Adrenal gland (tissue), 12 donors: ENCODE results near the gene RIBC1. TPM values are rescaled to one million over a fixed set of nuclear protein-coding genes. Genes with fewer than 3 reads are reported as not detected.
"Not testable (repeated sequence)": the region's sequence is repeated elsewhere in the genome, so short reads cannot be mapped to it uniquely, and the experiment has no call there.

Experiments
- DNase-seq, 7 donors: peaks; one replicate each; pipeline ENCODE4 v3.0.0-alpha.2; 2019 to 2020
- H3K27ac ChIP-seq, 5 donors: fragments of 200-600 bp; sonication (generic) in 4 of 5; 1 replicate in 3 of 5; 2 replicates in 2 of 5; pipeline versions ENCODE4 v1.5.1 to v1.8.0; 2016 to 2020; ENCODE audit warnings: mild to moderate bottlenecking in 1 of 5
- H3K27me3 ChIP-seq: fragments of 200-600 bp; 2 replicates; pipeline ENCODE4 v1.8.0; 2021
- H3K36me3 ChIP-seq, 2 donors: fragments of 200-600 bp; replicated peaks in 1 of 2; 1 replicate in 1 of 2; 2 replicates in 1 of 2; pipeline versions ENCODE4 v1.5.1 to v1.8.0; 2018 to 2022
- H3K4me1 ChIP-seq, 2 donors: fragments of 200-600 bp; replicated peaks in 1 of 2; 1 replicate in 1 of 2; 2 replicates in 1 of 2; pipeline versions ENCODE4 v1.5.1 to v1.8.0; 2018 to 2021
- H3K4me3 ChIP-seq, 4 donors: fragments of 200-600 bp; sonication (generic) in 3 of 4; one replicate each; pipeline ENCODE4 v1.5.1; 2016 to 2018
- H3K9me3 ChIP-seq, 3 donors: fragments of 200-600 bp; sonication (generic) in 1 of 3; replicated peaks in 1 of 3; 1 replicate in 2 of 3; 2 replicates in 1 of 3; pipeline versions ENCODE4 v1.5.1 to v1.8.0; 2016 to 2021
- POLR2A ChIP-seq, 2 donors: fragments of 450-650 bp; IDR thresholded peaks; one replicate each; pipeline ENCODE4 v1.6.1; 2017; ENCODE audit warnings: antibody characterized with exemption in 2 of 2, mild to moderate bottlenecking in 2 of 2, moderate library complexity in 1 of 2
- WGBS, 4 donors: extraction: QIAGEN DNeasy Blood & Tissue Kit in 2 of 4; methylation state at CpG; one replicate each; pipeline versions ENCODE4 v1.1.5 to v1.1.7; 2013 to 2017; 5-methylcytosine and 5-hydroxymethylcytosine counted together
- intact Hi-C, 2 donors: fragments of 100-400 bp; cut with DNase I; formaldehyde crosslinking; loops; one replicate each; pipeline versions ENCODE4 v1.14.1 to v1.15.0; 2022 to 2023
- polyA plus RNA-seq, 3 donors: library from polyadenylated mRNA; stranded (reverse); fragments of 200-250 nt in 2 of 3; fragments of 350-450 nt in 1 of 3; fragmentation: Illumina TruSeq in 1 of 3; extraction: RNeasy Lipid Tissue Mini Kit (QIAGEN cat#74804) in 1 of 3; gene quantifications; one replicate each; pipeline ENCODE4 v1.2.3, GENCODE V29; 2013 to 2014
- total RNA-seq, 9 donors: library from RNA; depleted of rRNA in 4 of 9; stranded (reverse); fragments of >200 nt in 4 of 9; fragments of 120-200 nt in 1 of 9; fragmentation: NEBNext Ultra II Directional in 1 of 9; extraction: Animal tissue kit (Norgen Biotek cat#: 25700) in 1 of 9; gene quantifications; one replicate each; pipeline versions ENCODE4 v1.1.0 to v1.2.4, GENCODE V29; 2013 to 2023
- TF ChIP-seq, protein P1 (sequence below), 6 experiments: fragments of 450-650 bp in 4 of 6; fragments of 200-600 bp in 2 of 6; sonication (generic) in 1 of 6; IDR thresholded peaks; 1 replicate in 5 of 6; 2 replicates in 1 of 6; pipeline versions ENCODE4 v1.5.1 to v1.8.0; 2016 to 2021; ENCODE audit warnings: antibody characterized with exemption in 6 of 6, mild to moderate bottlenecking in 2 of 6, moderate library complexity in 1 of 6
- donor health status: healthy with polysubstance abuse.
- donor health status: Bipolar disorder and iron deficiency.
- donor health status: DM: yes; HTN: yes; CAD: no.
- donor health status: DM: no; HTN: no; CAD: no.
- donor health status: DM: no; HTN: no; CAD: no.
- donor health status: DM: yes; HTN: yes; CAD: no.

The RIBC1 gene
- total and polyA plus RNA-seq, 12 donors: 0.18 to 8.6 (median 3.6) TPM

DNA sequence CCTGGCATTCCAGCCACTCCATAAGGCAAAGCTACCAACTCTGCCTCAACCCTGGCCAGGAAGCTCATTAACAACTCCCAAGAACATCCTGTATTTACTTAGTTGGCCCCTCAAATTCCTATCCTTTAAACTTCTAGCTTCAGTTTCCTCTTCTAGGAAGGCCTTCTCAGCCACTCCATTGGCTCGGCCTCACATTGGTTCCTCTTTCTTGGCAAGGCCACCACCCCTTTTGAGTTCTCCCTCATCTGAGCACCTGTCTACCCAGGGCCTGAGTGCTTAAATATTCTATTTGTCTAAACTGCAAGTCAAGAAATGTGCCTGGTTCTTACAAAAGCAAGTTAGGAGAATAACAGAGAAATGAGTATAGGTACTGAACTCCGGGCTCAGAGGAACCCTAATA is 10.2 kb upstream of the RIBC1 start:
- no peak for TF ChIP-seq POLR2A (IDR thresholded peaks at IDR 0.05)
- TF ChIP-seq, protein P1, sequence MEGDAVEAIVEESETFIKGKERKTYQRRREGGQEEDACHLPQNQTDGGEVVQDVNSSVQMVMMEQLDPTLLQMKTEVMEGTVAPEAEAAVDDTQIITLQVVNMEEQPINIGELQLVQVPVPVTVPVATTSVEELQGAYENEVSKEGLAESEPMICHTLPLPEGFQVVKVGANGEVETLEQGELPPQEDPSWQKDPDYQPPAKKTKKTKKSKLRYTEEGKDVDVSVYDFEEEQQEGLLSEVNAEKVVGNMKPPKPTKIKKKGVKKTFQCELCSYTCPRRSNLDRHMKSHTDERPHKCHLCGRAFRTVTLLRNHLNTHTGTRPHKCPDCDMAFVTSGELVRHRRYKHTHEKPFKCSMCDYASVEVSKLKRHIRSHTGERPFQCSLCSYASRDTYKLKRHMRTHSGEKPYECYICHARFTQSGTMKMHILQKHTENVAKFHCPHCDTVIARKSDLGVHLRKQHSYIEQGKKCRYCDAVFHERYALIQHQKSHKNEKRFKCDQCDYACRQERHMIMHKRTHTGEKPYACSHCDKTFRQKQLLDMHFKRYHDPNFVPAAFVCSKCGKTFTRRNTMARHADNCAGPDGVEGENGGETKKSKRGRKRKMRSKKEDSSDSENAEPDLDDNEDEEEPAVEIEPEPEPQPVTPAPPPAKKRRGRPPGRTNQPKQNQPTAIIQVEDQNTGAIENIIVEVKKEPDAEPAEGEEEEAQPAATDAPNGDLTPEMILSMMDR (IDR thresholded peaks at IDR 0.05): no peak
- 68 to 98% (median 86%) methylated on average over 2 of the region's 2 CpGs for WGBS, 4 donors
- peaks cover 0 to 55% of the 10 kb centered on the region in 2 donors for H3K36me3 ChIP-seq

DNA sequence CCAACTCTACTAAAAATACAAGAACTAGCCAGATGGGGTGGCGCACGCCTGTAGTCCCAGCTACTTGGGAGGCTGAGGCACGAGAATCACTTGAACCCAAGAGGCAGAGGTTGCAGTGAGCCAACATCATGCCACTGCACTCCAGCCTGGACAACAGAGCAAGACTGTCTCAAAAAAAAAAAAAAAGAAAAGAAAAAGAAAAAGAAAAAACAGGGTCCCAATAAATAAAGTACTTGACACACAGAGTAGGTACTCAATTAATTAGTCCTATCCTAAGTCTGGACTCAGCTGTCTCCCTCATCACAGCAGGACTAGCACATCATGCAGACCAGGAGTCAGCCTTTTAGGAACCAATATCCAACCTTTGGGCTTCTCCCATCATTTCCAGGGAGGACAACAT is 2.3 kb upstream of the RIBC1 start:
- WGBS, 4 donors: 93 to 98% (median 96%) methylated on average over 3 of the region's 3 CpGs
- H3K4me3 ChIP-seq, H3K27me3 ChIP-seq, H3K9me3 ChIP-seq, intact Hi-C loops, H3K36me3 ChIP-seq, DNase-seq, H3K27ac ChIP-seq: not testable (repeated sequence)
- peaks cover 10 to 17% of the 10 kb centered on the region in 2 donors for H3K4me1 ChIP-seq

More for the DNA sequence above, 10.2 kb upstream of the RIBC1 start:
- H3K4me3 ChIP-seq: no peak overlapping the region
- no peaks in the 10 kb centered on the region for H3K4me1 ChIP-seq
- DNase-seq: no peak
- intact Hi-C loops: no loop called here
- no peaks in the 10 kb centered on the region for H3K27me3 ChIP-seq
- H3K9me3 ChIP-seq: no peaks in the 10 kb centered on the region
- no peak overlapping the region for H3K27ac ChIP-seq

DNA sequence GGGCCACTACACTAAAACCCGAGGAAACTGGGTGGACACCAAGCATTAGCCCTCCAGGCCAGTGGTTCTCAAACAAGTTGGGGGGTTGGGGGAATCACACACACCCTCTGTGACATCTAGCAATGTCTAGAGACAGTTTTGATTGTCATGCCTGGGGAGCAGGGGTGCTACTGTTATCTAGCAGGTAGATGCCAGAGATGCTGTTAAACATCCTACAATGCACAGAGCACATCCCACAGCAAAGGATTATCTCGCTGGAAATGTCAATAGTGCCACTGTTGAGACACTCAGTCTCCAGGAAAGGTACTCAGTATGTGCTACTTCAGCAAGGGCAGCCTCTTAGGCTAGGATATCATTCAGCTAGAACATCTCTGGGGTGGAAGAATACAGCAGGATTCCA is 1.5 kb upstream of the RIBC1 start:
- Histone ChIP-seq H3K27me3 (no peaks in the 10 kb centered on the region), H3K4me3 (peak overlapping the region in 1 of 4 donors; percentile 83), H3K36me3 (no peaks in the 10 kb centered on the region), H3K9me3 (no peaks in the 10 kb centered on the region), H3K27ac (no peak overlapping the region), H3K4me1 (peaks cover 10 to 17% of the 10 kb centered on the region in 2 donors)
- no peak for DNase-seq
- no peak for TF ChIP-seq POLR2A (IDR thresholded peaks at IDR 0.05)
- TF ChIP-seq, protein P1 (IDR thresholded peaks at IDR 0.05): no peak
- WGBS, 4 donors: 18 to 67% (median 33%) methylated on average over 1 to 2 of the region's 2 CpGs
- intact Hi-C loops: no loop called here

DNA sequence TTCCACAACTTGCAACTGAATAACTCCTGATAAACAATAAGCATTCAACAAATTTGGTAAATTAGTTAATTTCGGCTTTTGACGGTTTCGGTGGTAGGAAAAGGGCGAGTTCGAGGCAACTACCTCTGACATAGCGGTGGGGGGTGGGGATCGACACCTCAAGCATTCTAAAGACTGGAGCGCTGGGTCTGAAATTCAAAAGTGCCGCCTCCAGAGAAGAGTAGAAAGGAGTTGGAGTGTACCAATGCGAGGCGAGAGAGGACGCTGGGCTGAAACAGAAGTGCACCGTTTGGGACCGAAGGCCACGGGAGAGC is 944 bp upstream of the RIBC1 start:
- Histone ChIP-seq H3K4me3 (peak overlapping the region in 3 of 4 donors; percentile 18 to 83 (median 66)), H3K27ac (peak overlapping the region in 4 of 5 donors; percentile 89 to 97 (median 92)), H3K9me3 (no peaks in the 10 kb centered on the region), H3K36me3 (no peaks in the 10 kb centered on the region), H3K27me3 (no peaks in the 10 kb centered on the region), H3K4me1 (peaks cover 10 to 17% of the 10 kb centered on the region in 2 donors)
- DNase-seq: no peak
- TF ChIP-seq POLR2A (IDR thresholded peaks at IDR 0.05): no peak
- TF ChIP-seq, protein P1 (IDR thresholded peaks at IDR 0.05): no peak
- intact Hi-C loops: no loop called here
- 1 to 2% (median 1%) methylated on average over 12 to 15 of the region's 15 CpGs for WGBS, 4 donors

DNA sequence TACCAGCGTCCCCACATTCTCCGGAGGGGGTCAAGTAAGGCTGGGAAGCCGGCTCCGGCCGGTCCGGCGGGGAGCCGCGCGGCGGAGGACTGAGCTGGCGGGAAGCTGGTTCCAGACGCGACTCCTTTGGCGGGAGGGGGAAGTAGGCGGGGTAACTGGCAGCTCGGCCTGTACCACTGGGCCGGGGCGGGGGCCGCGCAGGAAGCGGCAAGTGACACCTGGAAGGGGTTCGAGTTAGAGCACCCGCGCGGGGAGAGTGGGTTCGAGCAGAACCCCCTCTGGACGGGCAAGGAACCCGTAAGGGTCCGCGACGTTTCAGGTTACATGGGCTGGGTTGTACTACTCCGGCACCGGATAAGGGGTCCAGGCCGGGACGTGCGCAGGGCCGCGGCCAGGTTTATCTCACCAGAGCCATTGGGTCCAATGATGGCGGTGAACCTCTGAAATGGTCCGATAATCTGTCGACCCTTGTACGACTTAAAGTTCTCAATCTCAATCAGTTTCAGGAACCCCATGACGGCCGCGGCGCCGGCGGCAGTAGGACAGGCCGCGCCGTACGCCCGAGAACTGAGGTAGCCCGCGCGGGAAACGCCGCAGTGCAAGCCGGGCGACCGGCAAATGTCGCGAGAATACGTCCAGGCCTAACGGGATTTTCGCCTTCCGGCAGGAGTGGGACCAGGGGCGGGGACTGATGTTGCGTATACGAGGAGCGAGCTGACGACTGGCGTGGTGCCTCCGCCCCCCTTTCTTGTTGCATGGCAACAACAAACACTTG is 400 bp upstream of the RIBC1 start, which contains the start of gene SMC1A:
Gene SMC1A, minus strand, starts transcription at position 569 of the 775 bp plus-strand sequence. Its CDS starts 54 bp downstream, at position 515.
- TF ChIP-seq, protein P1 (IDR thresholded peaks at IDR 0.05): peak in 1 of 6 experiments; percentile 3
- TF ChIP-seq POLR2A (IDR thresholded peaks at IDR 0.05): peak; percentile 59 to 71
- intact Hi-C loops: no loop called here
- H3K4me3 ChIP-seq: peak within 1 kb of the TSS in 3 of 4 donors; percentile 40 to 83 (median 66)
- WGBS, 4 donors: 1 to 3% (median 1%) methylated on average over 32 to 75 of the region's 75 CpGs; no CpG with 5 or more reads in 1 of the 4 donors
- no peaks in the 10 kb centered on the region for H3K9me3 ChIP-seq
- no peaks in the 10 kb centered on the region for H3K36me3 ChIP-seq
- peak within 1 kb of the TSS in 4 of 5 donors; percentile 89 to 97 (median 92) for H3K27ac ChIP-seq
- H3K27me3 ChIP-seq: no peaks in the 10 kb centered on the region
- DNase-seq: peak; percentile 97 to 100 (median 99)
- H3K4me1 ChIP-seq: peaks cover 10 to 17% of the 10 kb centered on the region in 2 donors
